ENCODE measurements around the gene ANKRD33B.

The ANKRD33B gene

GRCh38 chr5:10579536-10580521 lies 16.0 kb downstream of the ANKRD33B start:
- no peak for FAIRE-seq

GRCh38 chr5:10580531-10581423 lies 16.9 kb downstream of the ANKRD33B start:
- no peak for FAIRE-seq

DNA sequence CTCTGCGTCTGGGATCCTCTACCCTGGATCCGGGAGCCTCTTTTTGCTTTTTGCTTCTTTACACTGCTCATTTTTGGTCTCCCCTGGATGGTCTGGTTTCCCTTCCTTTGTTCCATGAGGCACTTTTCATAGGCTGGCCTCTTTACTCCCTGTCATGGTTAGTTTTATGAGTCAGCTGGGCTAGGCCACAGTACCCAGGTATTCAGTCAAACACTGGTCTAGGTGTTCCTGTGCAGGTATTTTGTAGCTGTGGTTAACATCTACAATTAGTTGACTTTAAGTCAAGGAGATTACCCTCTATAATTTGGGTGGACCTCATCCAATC lies 17.5 kb downstream of the ANKRD33B start:
- FAIRE-seq: no peak

DNA sequence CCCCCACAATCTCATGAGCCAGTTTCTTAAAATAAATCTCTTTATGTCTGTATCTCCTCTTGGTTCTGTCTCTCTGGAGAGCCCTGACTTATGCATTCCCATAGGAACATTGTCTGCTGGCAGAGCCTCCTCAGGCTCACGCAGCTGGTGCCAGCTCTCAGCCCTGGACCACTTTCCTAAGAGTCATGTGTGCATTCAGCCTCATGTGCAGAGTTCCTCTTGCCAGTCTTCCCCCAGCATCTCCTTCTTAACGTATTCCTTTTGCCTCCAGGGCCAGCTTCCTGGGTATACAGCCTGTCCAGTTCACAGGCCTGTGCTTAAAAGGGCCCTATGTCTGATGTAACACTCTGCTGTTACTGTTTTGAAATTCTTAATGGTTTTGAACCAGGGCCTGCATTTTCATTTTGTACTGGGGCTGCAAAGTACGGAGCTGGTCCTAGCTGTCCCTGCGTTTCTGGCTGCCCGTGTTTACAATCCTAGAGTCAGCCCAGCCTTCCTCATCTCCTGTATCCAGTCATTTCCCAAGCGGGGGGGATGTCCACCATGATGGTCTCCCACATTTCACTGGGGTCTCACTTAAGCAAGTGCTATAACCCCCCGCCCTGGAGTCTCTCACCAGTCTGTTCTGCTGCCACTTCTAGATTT lies 18.1 kb downstream of the ANKRD33B start:
- FAIRE-seq: no peak

- FAIRE-seq: no peak
Observed at GRCh38 chr5:10582512-10582897, 18.6 kb downstream of the ANKRD33B start.

GRCh38 chr5:10583663-10584572 lies 20.0 kb downstream of the ANKRD33B start:
- FAIRE-seq: no peak

- no peak for FAIRE-seq
Observed at GRCh38 chr5:10584714-10585517, 21.0 kb downstream of the ANKRD33B start.

- no peak for FAIRE-seq
Observed at GRCh38 chr5:10585518-10585915, 21.6 kb downstream of the ANKRD33B start.

- no peak for FAIRE-seq
Observed at GRCh38 chr5:10586008-10586407, 22.1 kb downstream of the ANKRD33B start.

GRCh38 chr5:10586555-10586954 lies 22.7 kb downstream of the ANKRD33B start:
- no peak for FAIRE-seq

GRCh38 chr5:10588109-10588775 lies 24.4 kb downstream of the ANKRD33B start:
- FAIRE-seq: no peak

- no peak for FAIRE-seq
Observed at GRCh38 chr5:10588779-10589447, 25.0 kb downstream of the ANKRD33B start.

- FAIRE-seq: no peak
Observed at GRCh38 chr5:10590226-10590999, 26.5 kb downstream of the ANKRD33B start.

GRCh38 chr5:10591159-10591558 lies 27.3 kb downstream of the ANKRD33B start:
- FAIRE-seq: no peak

- FAIRE-seq: no peak
Observed at GRCh38 chr5:10591966-10592365, 28.1 kb downstream of the ANKRD33B start.

- no peak for FAIRE-seq
Observed at GRCh38 chr5:10592601-10593000, 28.7 kb downstream of the ANKRD33B start.

- FAIRE-seq: no peak
Observed at GRCh38 chr5:10593531-10594181, 29.8 kb downstream of the ANKRD33B start.

- no peak for FAIRE-seq
Observed at GRCh38 chr5:10594591-10595210, 30.8 kb downstream of the ANKRD33B start.
